Sigmoid colon (tissue), 4 donors: Measurements from ENCODE around the gene SLC27A1.

Source experiments
- EP300 ChIP-seq, 4 donors: sonication (generic); formaldehyde crosslinking; IDR thresholded peaks; one replicate each; pipeline ENCODE4 v1.6.1; 2017; ENCODE audit warnings: antibody characterized with exemption in 4 of 4
- POLR2A ChIP-seq, 2 donors: fragments of 450-650 bp; IDR thresholded peaks; one replicate each; pipeline ENCODE4 v1.6.1; 2016; ENCODE audit warnings: antibody characterized with exemption in 2 of 2, mild to moderate bottlenecking in 2 of 2, moderate library complexity in 2 of 2
- POLR2AphosphoS5 ChIP-seq, 4 donors: sonication (generic); formaldehyde crosslinking; IDR thresholded peaks; one replicate each; pipeline ENCODE4 v1.6.1; 2017; ENCODE audit warnings: antibody characterized with exemption in 4 of 4
- TF ChIP-seq, protein P1 (sequence below), 4 experiments: fragments of 450-650 bp in 3 of 4; fragments of 200-600 bp in 1 of 4; IDR thresholded peaks; one replicate each; pipeline ENCODE4 v1.5.1; 2016 to 2019; ENCODE audit warnings: antibody characterized with exemption in 4 of 4, mild to moderate bottlenecking in 3 of 4, moderate library complexity in 2 of 4

DNA sequence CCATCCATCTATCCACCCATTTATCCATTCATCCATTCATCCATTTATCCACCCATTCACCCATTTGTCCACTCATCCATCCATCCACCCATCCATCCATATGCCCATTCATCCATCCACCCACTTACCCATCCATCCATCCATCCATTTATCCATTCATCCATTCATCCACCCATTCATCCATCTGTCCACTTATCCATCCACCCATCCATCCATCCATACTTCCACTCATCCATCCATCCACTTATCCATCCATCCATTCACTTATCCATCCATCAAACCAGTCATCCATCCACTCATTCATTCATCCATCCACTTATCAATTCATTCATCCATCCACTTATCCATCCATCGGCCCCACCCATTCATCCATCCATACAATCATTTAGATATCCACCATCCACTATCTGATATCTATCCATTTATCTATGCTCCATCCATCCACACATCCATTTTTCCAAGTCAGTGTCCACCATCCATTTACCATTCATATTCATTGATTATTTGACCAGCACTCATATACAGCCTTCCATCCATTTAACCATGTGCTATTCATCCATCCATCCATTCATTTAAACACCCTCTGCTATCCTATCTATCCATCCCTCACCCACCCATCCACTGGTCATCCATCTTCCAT lies 24.7 kb upstream of the SLC27A1 start:
- TF ChIP-seq EP300 (IDR thresholded peaks at IDR 0.05) (no peak), POLR2A (IDR thresholded peaks at IDR 0.05) (no peak), POLR2AphosphoS5 (IDR thresholded peaks at IDR 0.05) (no peak)
- TF ChIP-seq, protein P1, sequence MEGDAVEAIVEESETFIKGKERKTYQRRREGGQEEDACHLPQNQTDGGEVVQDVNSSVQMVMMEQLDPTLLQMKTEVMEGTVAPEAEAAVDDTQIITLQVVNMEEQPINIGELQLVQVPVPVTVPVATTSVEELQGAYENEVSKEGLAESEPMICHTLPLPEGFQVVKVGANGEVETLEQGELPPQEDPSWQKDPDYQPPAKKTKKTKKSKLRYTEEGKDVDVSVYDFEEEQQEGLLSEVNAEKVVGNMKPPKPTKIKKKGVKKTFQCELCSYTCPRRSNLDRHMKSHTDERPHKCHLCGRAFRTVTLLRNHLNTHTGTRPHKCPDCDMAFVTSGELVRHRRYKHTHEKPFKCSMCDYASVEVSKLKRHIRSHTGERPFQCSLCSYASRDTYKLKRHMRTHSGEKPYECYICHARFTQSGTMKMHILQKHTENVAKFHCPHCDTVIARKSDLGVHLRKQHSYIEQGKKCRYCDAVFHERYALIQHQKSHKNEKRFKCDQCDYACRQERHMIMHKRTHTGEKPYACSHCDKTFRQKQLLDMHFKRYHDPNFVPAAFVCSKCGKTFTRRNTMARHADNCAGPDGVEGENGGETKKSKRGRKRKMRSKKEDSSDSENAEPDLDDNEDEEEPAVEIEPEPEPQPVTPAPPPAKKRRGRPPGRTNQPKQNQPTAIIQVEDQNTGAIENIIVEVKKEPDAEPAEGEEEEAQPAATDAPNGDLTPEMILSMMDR (IDR thresholded peaks at IDR 0.05), result no peak
